ENCODE results near the gene AGGF1. TPM values are rescaled to one million over a fixed set of nuclear protein-coding genes. Genes with fewer than 3 reads are reported as not detected.

Gene AGGF1
- total and polyA plus RNA-seq, 2 experiments from 2014 or later, result 24.4 to 27.5 TPM

- TF ChIP-seq, protein P1, sequence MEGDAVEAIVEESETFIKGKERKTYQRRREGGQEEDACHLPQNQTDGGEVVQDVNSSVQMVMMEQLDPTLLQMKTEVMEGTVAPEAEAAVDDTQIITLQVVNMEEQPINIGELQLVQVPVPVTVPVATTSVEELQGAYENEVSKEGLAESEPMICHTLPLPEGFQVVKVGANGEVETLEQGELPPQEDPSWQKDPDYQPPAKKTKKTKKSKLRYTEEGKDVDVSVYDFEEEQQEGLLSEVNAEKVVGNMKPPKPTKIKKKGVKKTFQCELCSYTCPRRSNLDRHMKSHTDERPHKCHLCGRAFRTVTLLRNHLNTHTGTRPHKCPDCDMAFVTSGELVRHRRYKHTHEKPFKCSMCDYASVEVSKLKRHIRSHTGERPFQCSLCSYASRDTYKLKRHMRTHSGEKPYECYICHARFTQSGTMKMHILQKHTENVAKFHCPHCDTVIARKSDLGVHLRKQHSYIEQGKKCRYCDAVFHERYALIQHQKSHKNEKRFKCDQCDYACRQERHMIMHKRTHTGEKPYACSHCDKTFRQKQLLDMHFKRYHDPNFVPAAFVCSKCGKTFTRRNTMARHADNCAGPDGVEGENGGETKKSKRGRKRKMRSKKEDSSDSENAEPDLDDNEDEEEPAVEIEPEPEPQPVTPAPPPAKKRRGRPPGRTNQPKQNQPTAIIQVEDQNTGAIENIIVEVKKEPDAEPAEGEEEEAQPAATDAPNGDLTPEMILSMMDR (conservative IDR thresholded peaks at IDR 0.05; ENCODE audit: low read depth in 2 of 2), result no peak
- TF ChIP-seq STAT1 (IDR thresholded peaks at IDR 0.05; ENCODE audit: unreplicated experiment) (no peak), NANOG (IDR thresholded peaks at IDR 0.05; ENCODE audit: borderline replicate concordance) (no peak), POLR2AphosphoS5 (IDR thresholded peaks at IDR 0.05; ENCODE audit: low read depth) (no peak), ZNF331 (CRISPR knock-in tag; IDR thresholded peaks at IDR 0.05; ENCODE audit: low read depth) (no peak), CREB1 (CRISPR knock-in tag; IDR thresholded peaks at IDR 0.05; ENCODE audit: low read depth) (no peak), EZH2 (IDR thresholded peaks at IDR 0.05; ENCODE audit: low read depth, unreplicated experiment) (no peak), JUNB (IDR thresholded peaks at IDR 0.05; ENCODE audit: unreplicated experiment) (no peak)
- TF ChIP-seq, protein P2, sequence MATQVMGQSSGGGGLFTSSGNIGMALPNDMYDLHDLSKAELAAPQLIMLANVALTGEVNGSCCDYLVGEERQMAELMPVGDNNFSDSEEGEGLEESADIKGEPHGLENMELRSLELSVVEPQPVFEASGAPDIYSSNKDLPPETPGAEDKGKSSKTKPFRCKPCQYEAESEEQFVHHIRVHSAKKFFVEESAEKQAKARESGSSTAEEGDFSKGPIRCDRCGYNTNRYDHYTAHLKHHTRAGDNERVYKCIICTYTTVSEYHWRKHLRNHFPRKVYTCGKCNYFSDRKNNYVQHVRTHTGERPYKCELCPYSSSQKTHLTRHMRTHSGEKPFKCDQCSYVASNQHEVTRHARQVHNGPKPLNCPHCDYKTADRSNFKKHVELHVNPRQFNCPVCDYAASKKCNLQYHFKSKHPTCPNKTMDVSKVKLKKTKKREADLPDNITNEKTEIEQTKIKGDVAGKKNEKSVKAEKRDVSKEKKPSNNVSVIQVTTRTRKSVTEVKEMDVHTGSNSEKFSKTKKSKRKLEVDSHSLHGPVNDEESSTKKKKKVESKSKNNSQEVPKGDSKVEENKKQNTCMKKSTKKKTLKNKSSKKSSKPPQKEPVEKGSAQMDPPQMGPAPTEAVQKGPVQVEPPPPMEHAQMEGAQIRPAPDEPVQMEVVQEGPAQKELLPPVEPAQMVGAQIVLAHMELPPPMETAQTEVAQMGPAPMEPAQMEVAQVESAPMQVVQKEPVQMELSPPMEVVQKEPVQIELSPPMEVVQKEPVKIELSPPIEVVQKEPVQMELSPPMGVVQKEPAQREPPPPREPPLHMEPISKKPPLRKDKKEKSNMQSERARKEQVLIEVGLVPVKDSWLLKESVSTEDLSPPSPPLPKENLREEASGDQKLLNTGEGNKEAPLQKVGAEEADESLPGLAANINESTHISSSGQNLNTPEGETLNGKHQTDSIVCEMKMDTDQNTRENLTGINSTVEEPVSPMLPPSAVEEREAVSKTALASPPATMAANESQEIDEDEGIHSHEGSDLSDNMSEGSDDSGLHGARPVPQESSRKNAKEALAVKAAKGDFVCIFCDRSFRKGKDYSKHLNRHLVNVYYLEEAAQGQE (IDR thresholded peaks at IDR 0.05; ENCODE audit: unreplicated experiment), result no peak
Measured at GRCh38 chr5:77022511-77023417, 7.4 kb upstream of the AGGF1 start (continued).

DNA sequence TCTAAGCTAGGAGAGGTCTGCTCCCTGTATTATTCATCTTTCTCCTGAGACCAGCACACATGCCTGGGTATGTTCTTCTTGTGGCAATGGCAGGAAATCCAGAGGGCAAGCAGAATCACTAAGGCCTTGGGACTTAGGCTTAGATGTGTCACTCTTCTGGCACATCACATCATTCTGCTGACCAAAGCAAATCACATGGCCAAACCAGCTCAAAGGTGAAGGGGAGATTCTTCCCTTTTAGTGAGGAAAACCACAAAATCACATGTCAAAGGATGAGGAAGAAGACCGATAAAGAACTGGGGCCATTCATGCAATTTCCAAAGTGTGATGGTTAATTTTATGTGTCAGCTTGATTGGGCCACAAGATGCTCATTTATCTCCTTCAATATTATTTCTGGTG is 5.7 kb upstream of the AGGF1 start:
- no peak overlapping the region for H3K27ac Mint-ChIP-seq
- Histone ChIP-seq H3K4me3 (no peak overlapping the region), H4K20me1 (replicated peaks; ENCODE audit: insufficient read depth) (no peaks in the 10 kb centered on the region), H2AFZ (no peak overlapping the region), H3K9me2 (ENCODE audit: insufficient read depth) (0 out of 2 replicates have a peak, but pooled peaks cover 5% of the 10 kb centered on the region), H3K79me2 (replicated peaks; ENCODE audit: insufficient read depth) (no peaks in the 10 kb centered on the region), H3K27me3 (ENCODE audit: insufficient read depth) (peaks cover 5% of the 10 kb centered on the region; the same call in 1 of the 2 replicates), H3F3A (replicated peaks; ENCODE audit: low read depth) (no peaks in the 10 kb centered on the region; the same call in 1 of the 2 replicates), H3K4me1 (ENCODE audit: insufficient read depth) (no peaks in the 10 kb centered on the region), H3K4me2 (no peak overlapping the region), H3K36me3 (ENCODE audit: insufficient read depth) (peaks cover 7% of the 10 kb centered on the region; the same call in 1 of the 2 replicates), H3K27ac (ENCODE audit: low read depth) (no peak overlapping the region)
- H3K27me3 Mint-ChIP-seq (ENCODE audit: insufficient read depth, low read depth, poor library complexity), result peaks cover 4% of the 10 kb centered on the region
- DNase-seq (ENCODE audit: low spot score) (no peak), ATAC-seq (no peak)
- no peaks in the 10 kb centered on the region for H3K4me1 Mint-ChIP-seq
- H3K36me3 Mint-ChIP-seq (ENCODE audit: low read depth), result peaks cover 15% of the 10 kb centered on the region
- peaks cover 24% of the 10 kb centered on the region for H3K9me3 Mint-ChIP-seq
- no peak overlapping the region for H3K4me3 Mint-ChIP-seq
- TF ChIP-seq, protein P2 (IDR thresholded peaks at IDR 0.05; ENCODE audit: unreplicated experiment), result no peak
- TF ChIP-seq ZNF331 (CRISPR knock-in tag; IDR thresholded peaks at IDR 0.05; ENCODE audit: low read depth) (no peak), POLR2AphosphoS5 (IDR thresholded peaks at IDR 0.05; ENCODE audit: low read depth) (no peak), JUNB (IDR thresholded peaks at IDR 0.05; ENCODE audit: unreplicated experiment) (no peak), EZH2phosphoT487 (IDR thresholded peaks at IDR 0.05; ENCODE audit: unreplicated experiment) (no peak), STAT1 (IDR thresholded peaks at IDR 0.05; ENCODE audit: unreplicated experiment) (no peak)
- TF ChIP-seq, protein P3, sequence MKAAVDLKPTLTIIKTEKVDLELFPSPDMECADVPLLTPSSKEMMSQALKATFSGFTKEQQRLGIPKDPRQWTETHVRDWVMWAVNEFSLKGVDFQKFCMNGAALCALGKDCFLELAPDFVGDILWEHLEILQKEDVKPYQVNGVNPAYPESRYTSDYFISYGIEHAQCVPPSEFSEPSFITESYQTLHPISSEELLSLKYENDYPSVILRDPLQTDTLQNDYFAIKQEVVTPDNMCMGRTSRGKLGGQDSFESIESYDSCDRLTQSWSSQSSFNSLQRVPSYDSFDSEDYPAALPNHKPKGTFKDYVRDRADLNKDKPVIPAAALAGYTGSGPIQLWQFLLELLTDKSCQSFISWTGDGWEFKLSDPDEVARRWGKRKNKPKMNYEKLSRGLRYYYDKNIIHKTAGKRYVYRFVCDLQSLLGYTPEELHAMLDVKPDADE (IDR thresholded peaks at IDR 0.05), result no peak
